Lung (tissue), 12 donors: ENCODE results near the gene OAS2. TPM values are rescaled to one million over a fixed set of nuclear protein-coding genes. Genes with fewer than 3 reads are reported as not detected.

ENCODE experiments used
- ATAC-seq: fragments of 200-7000 bp; cut with Tn5 transposase; one replicate; pipeline ENCODE4 v1.9.1; 2020; ENCODE audit warnings: moderate number of reproducible peaks; ENCODE audit not compliant: insufficient read depth, low FRiP score
- DNase-seq, 3 donors: peaks; one replicate each; pipeline ENCODE4 v3.0.0-alpha.2; 2013 to 2017
- H3K27ac ChIP-seq, 2 donors: one replicate each; pipeline ENCODE4 v1.5.1; 2013; ENCODE audit warnings: mild to moderate bottlenecking in 2 of 2, moderate library complexity in 2 of 2, control low read depth in 1 of 2, inconsistent platforms in 1 of 2, low read depth in 1 of 2, low read length in 1 of 2
- H3K27me3 ChIP-seq, 3 donors: one replicate each; pipeline ENCODE4 v1.5.1; 2013; ENCODE audit warnings: low read length in 2 of 3; ENCODE audit not compliant: control insufficient read depth in 3 of 3, insufficient read depth in 3 of 3
- H3K36me3 ChIP-seq, 4 donors: one replicate each; pipeline ENCODE4 v1.5.1; 2013; ENCODE audit warnings: low read length in 4 of 4, mild to moderate bottlenecking in 1 of 4, moderate library complexity in 1 of 4; ENCODE audit not compliant: control insufficient read depth in 4 of 4, insufficient read depth in 4 of 4
- H3K4me1 ChIP-seq, 5 donors: one replicate each; pipeline ENCODE4 v1.5.1; 2013; ENCODE audit warnings: low read length in 5 of 5, mild to moderate bottlenecking in 2 of 5, moderate library complexity in 1 of 5; ENCODE audit not compliant: control insufficient read depth in 5 of 5, insufficient read depth in 5 of 5
- H3K4me3 ChIP-seq: one replicate; pipeline ENCODE4 v1.5.1; 2013; ENCODE audit warnings: mild to moderate bottlenecking, control low read depth, moderate library complexity
- H3K9ac ChIP-seq, 2 donors: one replicate each; pipeline ENCODE4 v1.5.1; 2013; ENCODE audit warnings: low read length in 2 of 2, control low read depth in 1 of 2; ENCODE audit not compliant: insufficient read depth in 1 of 2
- H3K9me3 ChIP-seq, 4 donors: one replicate each; pipeline ENCODE4 v1.5.1; 2013; ENCODE audit warnings: low read length in 3 of 4, mild to moderate bottlenecking in 1 of 4, moderate library complexity in 1 of 4; ENCODE audit not compliant: control insufficient read depth in 4 of 4, insufficient read depth in 3 of 4
- WGBS, 2 donors: extraction: QIAGEN DNeasy Blood & Tissue Kit; methylation state at CpG; one replicate each; pipeline ENCODE4 v1.1.7; 2013; 5-methylcytosine and 5-hydroxymethylcytosine counted together
- polyA plus RNA-seq, 2 donors: library from polyadenylated mRNA; stranded (reverse); fragments of 200-250 nt; gene quantifications; one replicate each; pipeline ENCODE4 v1.2.1, GENCODE V29; 2013
- total RNA-seq, 2 donors: library from RNA; depleted of rRNA in 1 of 2; stranded (reverse); fragments of >200 nt in 1 of 2; gene quantifications; one replicate each; pipeline ENCODE4 v1.2.1, GENCODE V29; 2014 to 2021
- TF ChIP-seq, protein P1 (sequence below): IDR thresholded peaks from 2 replicates; pipeline ENCODE4 v1.5.1; 2012; ENCODE audit warnings: mild to moderate bottlenecking; ENCODE audit errors: control extremely low read depth, extremely low read depth
- donor health status: control.
- donor health status: control.
- donor health status: Bipolar disorder and iron deficiency.
- donor health status: healthy.
- donor health status: DM: yes; HTN: yes; CAD: no.

The OAS2 gene
- total and polyA plus RNA-seq, 4 donors: 9.8 to 25.9 (median 16.1) TPM

- ATAC-seq (no peak), DNase-seq (no peak)
- Histone ChIP-seq H3K27me3 (peaks cover 3 to 20% (median 9%) of the 10 kb centered on the region in 3 donors), H3K9me3 (peaks cover 0 to 3% (median 0%) of the 10 kb centered on the region in 4 donors), H3K4me1 (no peaks in the 10 kb centered on the region), H3K9ac (no peak overlapping the region), H3K27ac (no peak overlapping the region), H3K36me3 (no peaks in the 10 kb centered on the region), H3K4me3 (no peak overlapping the region)
- WGBS, 2 donors: 83 to 93% methylated on average over 7 of the region's 7 CpGs
- TF ChIP-seq, protein P1, sequence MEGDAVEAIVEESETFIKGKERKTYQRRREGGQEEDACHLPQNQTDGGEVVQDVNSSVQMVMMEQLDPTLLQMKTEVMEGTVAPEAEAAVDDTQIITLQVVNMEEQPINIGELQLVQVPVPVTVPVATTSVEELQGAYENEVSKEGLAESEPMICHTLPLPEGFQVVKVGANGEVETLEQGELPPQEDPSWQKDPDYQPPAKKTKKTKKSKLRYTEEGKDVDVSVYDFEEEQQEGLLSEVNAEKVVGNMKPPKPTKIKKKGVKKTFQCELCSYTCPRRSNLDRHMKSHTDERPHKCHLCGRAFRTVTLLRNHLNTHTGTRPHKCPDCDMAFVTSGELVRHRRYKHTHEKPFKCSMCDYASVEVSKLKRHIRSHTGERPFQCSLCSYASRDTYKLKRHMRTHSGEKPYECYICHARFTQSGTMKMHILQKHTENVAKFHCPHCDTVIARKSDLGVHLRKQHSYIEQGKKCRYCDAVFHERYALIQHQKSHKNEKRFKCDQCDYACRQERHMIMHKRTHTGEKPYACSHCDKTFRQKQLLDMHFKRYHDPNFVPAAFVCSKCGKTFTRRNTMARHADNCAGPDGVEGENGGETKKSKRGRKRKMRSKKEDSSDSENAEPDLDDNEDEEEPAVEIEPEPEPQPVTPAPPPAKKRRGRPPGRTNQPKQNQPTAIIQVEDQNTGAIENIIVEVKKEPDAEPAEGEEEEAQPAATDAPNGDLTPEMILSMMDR: no peak
Observed at GRCh38 chr12:113050795-113051194, 72.5 kb downstream of the OAS2 start.

- Histone ChIP-seq H3K4me3 (no peak overlapping the region), H3K9me3 (peaks cover 0 to 3% (median 0%) of the 10 kb centered on the region in 4 donors), H3K27ac (no peak overlapping the region), H3K9ac (no peak overlapping the region), H3K27me3 (peaks cover 5 to 23% (median 15%) of the 10 kb centered on the region in 3 donors), H3K4me1 (peaks cover 0 to under 1% (median 0%) of the 10 kb centered on the region in 5 donors), H3K36me3 (no peaks in the 10 kb centered on the region)
- DNase-seq: no peak
- 86 to 87% methylated on average over 4 of the region's 4 CpGs for WGBS, 2 donors
- TF ChIP-seq, protein P1: no peak
- ATAC-seq: no peak
Observed at GRCh38 chr12:113051759-113052158, 73.4 kb downstream of the OAS2 start.

DNA sequence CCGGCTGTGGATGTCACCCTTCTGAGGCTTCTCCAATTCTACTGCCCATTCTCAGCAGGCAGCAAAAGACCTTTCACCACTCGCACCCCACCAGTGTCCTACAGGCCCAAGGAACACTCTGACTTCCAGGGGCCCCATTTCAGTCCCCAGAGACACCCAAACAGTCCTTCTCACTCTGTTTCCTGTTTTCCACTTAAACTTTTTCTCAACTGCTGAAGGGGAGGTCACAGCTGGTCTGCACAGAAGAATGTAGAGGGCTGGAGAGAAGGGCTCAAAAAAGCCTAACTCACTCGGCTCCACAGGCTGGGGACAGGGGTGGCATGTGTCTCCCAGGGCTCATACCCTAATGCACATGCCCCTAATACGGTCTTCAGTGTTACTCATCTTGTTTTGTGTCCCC is 74.0 kb downstream of the OAS2 start:
- Histone ChIP-seq H3K4me3 (no peak overlapping the region), H3K27ac (no peak overlapping the region), H3K4me1 (peaks cover 0 to 4% (median 0%) of the 10 kb centered on the region in 5 donors), H3K9ac (no peak overlapping the region), H3K36me3 (no peaks in the 10 kb centered on the region), H3K9me3 (peaks cover 0 to 3% (median 0%) of the 10 kb centered on the region in 4 donors), H3K27me3 (peaks cover 5 to 24% (median 15%) of the 10 kb centered on the region in 3 donors)
- WGBS, 2 donors: 63 to 64% methylated on average over 4 of the region's 4 CpGs
- DNase-seq: no peak
- TF ChIP-seq, protein P1: no peak
- ATAC-seq: no peak

DNA sequence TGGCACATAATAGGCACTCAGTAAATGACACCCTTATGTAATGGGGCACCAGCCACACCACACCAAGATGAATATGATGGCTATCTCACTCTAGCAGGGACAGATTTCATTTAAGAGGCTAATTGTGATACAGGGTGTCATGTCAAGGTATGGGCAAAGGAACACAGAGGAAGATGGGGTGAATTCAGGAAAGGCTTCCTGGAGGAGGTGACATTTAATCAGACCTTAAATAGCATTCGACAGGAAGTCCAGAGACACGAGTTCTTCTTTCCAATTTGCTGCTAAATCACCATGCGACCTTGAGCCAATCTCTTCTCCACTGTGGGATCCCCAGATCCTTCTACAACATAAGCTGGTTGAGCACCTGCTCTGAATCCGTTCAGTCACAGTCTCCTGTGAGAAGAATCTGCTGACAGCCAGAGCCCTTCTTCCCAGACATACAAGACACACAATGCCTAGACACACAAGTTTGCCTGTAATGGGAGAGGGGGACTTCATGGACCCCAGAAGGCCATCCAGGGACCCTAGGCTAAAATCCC is 76.7 kb downstream of the OAS2 start:
- 65 to 72% methylated on average over 4 of the region's 4 CpGs for WGBS, 2 donors
- Histone ChIP-seq H3K36me3 (no peaks in the 10 kb centered on the region), H3K4me1 (peaks cover 0 to 4% (median 0%) of the 10 kb centered on the region in 5 donors), H3K27ac (no peak overlapping the region), H3K27me3 (peaks cover 5 to 31% (median 19%) of the 10 kb centered on the region in 3 donors), H3K9ac (no peak overlapping the region), H3K4me3 (no peak overlapping the region), H3K9me3 (peaks cover 0 to 3% (median 0%) of the 10 kb centered on the region in 4 donors)
- DNase-seq (no peak), ATAC-seq (no peak)
- TF ChIP-seq, protein P1: no peak
